Measurements from ENCODE around the gene CYTH1.

DNA sequence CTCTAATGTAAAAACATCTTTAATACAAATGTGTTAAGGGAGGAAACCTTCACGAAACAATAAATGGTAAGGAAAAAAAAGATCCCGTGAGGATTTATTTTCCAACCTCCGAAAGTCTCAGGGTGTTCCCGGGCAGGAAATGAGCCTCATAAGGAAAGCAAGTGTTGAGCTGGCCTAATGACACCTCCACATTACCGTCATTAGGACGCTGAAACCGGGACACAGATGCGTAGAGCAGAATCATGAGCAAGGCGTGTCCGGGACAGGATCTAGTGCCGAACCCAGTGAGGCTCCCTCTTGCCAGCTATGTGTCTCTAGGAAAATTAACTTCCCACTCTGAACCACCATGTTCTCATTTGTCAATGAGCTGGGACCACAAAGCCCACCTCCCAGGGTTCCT is 22.7 kb upstream of the CYTH1 start:
- no peak for TF ChIP-seq GABPA (IDR thresholded peaks at IDR 0.05 in 1 of 2, conservative IDR thresholded peaks at IDR 0.05 in 1 of 2)
- TF ChIP-seq, protein P1, sequence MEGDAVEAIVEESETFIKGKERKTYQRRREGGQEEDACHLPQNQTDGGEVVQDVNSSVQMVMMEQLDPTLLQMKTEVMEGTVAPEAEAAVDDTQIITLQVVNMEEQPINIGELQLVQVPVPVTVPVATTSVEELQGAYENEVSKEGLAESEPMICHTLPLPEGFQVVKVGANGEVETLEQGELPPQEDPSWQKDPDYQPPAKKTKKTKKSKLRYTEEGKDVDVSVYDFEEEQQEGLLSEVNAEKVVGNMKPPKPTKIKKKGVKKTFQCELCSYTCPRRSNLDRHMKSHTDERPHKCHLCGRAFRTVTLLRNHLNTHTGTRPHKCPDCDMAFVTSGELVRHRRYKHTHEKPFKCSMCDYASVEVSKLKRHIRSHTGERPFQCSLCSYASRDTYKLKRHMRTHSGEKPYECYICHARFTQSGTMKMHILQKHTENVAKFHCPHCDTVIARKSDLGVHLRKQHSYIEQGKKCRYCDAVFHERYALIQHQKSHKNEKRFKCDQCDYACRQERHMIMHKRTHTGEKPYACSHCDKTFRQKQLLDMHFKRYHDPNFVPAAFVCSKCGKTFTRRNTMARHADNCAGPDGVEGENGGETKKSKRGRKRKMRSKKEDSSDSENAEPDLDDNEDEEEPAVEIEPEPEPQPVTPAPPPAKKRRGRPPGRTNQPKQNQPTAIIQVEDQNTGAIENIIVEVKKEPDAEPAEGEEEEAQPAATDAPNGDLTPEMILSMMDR (IDR thresholded peaks at IDR 0.05; ENCODE audit: low read depth, low read length, missing input control), result no peak
- TF ChIP-seq, protein P2, sequence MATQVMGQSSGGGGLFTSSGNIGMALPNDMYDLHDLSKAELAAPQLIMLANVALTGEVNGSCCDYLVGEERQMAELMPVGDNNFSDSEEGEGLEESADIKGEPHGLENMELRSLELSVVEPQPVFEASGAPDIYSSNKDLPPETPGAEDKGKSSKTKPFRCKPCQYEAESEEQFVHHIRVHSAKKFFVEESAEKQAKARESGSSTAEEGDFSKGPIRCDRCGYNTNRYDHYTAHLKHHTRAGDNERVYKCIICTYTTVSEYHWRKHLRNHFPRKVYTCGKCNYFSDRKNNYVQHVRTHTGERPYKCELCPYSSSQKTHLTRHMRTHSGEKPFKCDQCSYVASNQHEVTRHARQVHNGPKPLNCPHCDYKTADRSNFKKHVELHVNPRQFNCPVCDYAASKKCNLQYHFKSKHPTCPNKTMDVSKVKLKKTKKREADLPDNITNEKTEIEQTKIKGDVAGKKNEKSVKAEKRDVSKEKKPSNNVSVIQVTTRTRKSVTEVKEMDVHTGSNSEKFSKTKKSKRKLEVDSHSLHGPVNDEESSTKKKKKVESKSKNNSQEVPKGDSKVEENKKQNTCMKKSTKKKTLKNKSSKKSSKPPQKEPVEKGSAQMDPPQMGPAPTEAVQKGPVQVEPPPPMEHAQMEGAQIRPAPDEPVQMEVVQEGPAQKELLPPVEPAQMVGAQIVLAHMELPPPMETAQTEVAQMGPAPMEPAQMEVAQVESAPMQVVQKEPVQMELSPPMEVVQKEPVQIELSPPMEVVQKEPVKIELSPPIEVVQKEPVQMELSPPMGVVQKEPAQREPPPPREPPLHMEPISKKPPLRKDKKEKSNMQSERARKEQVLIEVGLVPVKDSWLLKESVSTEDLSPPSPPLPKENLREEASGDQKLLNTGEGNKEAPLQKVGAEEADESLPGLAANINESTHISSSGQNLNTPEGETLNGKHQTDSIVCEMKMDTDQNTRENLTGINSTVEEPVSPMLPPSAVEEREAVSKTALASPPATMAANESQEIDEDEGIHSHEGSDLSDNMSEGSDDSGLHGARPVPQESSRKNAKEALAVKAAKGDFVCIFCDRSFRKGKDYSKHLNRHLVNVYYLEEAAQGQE (IDR thresholded peaks at IDR 0.05), result no peak
- TF ChIP-seq, protein P3, sequence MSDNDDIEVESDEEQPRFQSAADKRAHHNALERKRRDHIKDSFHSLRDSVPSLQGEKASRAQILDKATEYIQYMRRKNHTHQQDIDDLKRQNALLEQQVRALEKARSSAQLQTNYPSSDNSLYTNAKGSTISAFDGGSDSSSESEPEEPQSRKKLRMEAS (IDR thresholded peaks at IDR 0.05), result no peak
- no peak for TF ChIP-seq TAF1 (conservative IDR thresholded peaks at IDR 0.05)
- TF ChIP-seq FOXA1 (IDR thresholded peaks at IDR 0.05), result no peak
- TF ChIP-seq, protein P4, sequence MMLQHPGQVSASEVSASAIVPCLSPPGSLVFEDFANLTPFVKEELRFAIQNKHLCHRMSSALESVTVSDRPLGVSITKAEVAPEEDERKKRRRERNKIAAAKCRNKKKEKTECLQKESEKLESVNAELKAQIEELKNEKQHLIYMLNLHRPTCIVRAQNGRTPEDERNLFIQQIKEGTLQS (IDR thresholded peaks at IDR 0.05), result no peak
- no peak for TF ChIP-seq RAD21 (IDR thresholded peaks at IDR 0.05)
- TF ChIP-seq SP1 (IDR thresholded peaks at IDR 0.05), result no peak
- TF ChIP-seq YY1 (IDR thresholded peaks at IDR 0.05), result no peak
